Measurements from ENCODE around the gene GSX2.
"Not testable (repeated sequence)": the region's sequence is repeated elsewhere in the genome, so short reads cannot be mapped to it uniquely, and the experiment has no call there.

The GSX2 gene

GRCh38 chr4:54099748-54100574 lies at the start of gene GSX2:
TSS of gene GSX2 (plus strand) at chr4:54100163. CDS start at chr4:54100345, 182 bp downstream.
- in situ Hi-C loops (cut with MboI; ENCODE audit: low sequenced_read_pairs): no loop called here
- H3K4me3 ChIP-seq: peak within 1 kb of the TSS; percentile 24
- peaks cover 23% of the 10 kb centered on the region for H3K27me3 ChIP-seq (ENCODE audit: low read depth)
- no peaks in the 10 kb centered on the region for H3K36me3 ChIP-seq (replicated peaks)
- DNase-seq (ENCODE audit: low spot score in 2 of 2): peak in 1 of 2 experiments; percentile 48
- H3K9me3 ChIP-seq: no peaks in the 10 kb centered on the region
- peaks cover 48% of the 10 kb centered on the region for H3K4me1 ChIP-seq

- H3K4me3 ChIP-seq: no peak overlapping the region
- no peaks in the 10 kb centered on the region for H3K27me3 ChIP-seq (ENCODE audit: low read depth)
- H3K4me1 ChIP-seq: peaks cover 8% of the 10 kb centered on the region; the same call in 1 of the 2 replicates
- DNase-seq (ENCODE audit: low spot score in 2 of 2): no peak
- in situ Hi-C loops (cut with MboI; ENCODE audit: low sequenced_read_pairs): no loop called here
- 0 out of 2 replicates have a peak, but pooled peaks cover 2% of the 10 kb centered on the region for H3K9me3 ChIP-seq
- peaks cover 14% of the 10 kb centered on the region for H3K36me3 ChIP-seq (replicated peaks)
Observed at GRCh38 chr4:54050214-54050904, 49.6 kb upstream of the GSX2 start.

GRCh38 chr4:54053322-54053721 lies 46.6 kb upstream of the GSX2 start:
- peaks cover 10% of the 10 kb centered on the region; the same call in 1 of the 2 replicates for H3K4me1 ChIP-seq
- H3K36me3 ChIP-seq (replicated peaks); in situ Hi-C loops (cut with MboI; ENCODE audit: low sequenced_read_pairs): not testable (repeated sequence)

GRCh38 chr4:54054501-54054900 lies 45.5 kb upstream of the GSX2 start:
- no peak for DNase-seq (ENCODE audit: low spot score in 2 of 2)
- no peak overlapping the region for H3K4me3 ChIP-seq
- H3K9me3 ChIP-seq: no peaks in the 10 kb centered on the region
- H3K27me3 ChIP-seq (ENCODE audit: low read depth): no peaks in the 10 kb centered on the region
- H3K36me3 ChIP-seq (replicated peaks): no peaks in the 10 kb centered on the region
- in situ Hi-C loops (cut with MboI; ENCODE audit: low sequenced_read_pairs): no loop called here
- H3K4me1 ChIP-seq: peaks cover 10% of the 10 kb centered on the region; the same call in 1 of the 2 replicates

More at GRCh38 chr4:54053322-54053721, 46.6 kb upstream of the GSX2 start:
- not testable (repeated sequence) for H3K9me3 ChIP-seq; H3K4me3 ChIP-seq; H3K27me3 ChIP-seq (ENCODE audit: low read depth); DNase-seq (ENCODE audit: low spot score in 2 of 2)

- in situ Hi-C loops (cut with MboI; ENCODE audit: low sequenced_read_pairs): no loop called here
- H3K27me3 ChIP-seq (ENCODE audit: low read depth): no peaks in the 10 kb centered on the region
- H3K9me3 ChIP-seq: no peaks in the 10 kb centered on the region
- no peak overlapping the region for H3K4me3 ChIP-seq
- H3K4me1 ChIP-seq: peaks cover 7% of the 10 kb centered on the region; the same call in 1 of the 2 replicates
- no peaks in the 10 kb centered on the region for H3K36me3 ChIP-seq (replicated peaks)
- no peak for DNase-seq (ENCODE audit: low spot score in 2 of 2)
Observed at GRCh38 chr4:54055494-54055893, 44.5 kb upstream of the GSX2 start.

GRCh38 chr4:54056360-54056759 lies 43.6 kb upstream of the GSX2 start:
- Histone ChIP-seq H3K36me3 (replicated peaks) (no peaks in the 10 kb centered on the region), H3K4me1 (peaks cover 11% of the 10 kb centered on the region), H3K4me3 (no peak overlapping the region), H3K9me3 (no peaks in the 10 kb centered on the region), H3K27me3 (ENCODE audit: low read depth) (no peaks in the 10 kb centered on the region)
- in situ Hi-C loops (cut with MboI; ENCODE audit: low sequenced_read_pairs): no loop called here
- no peak for DNase-seq (ENCODE audit: low spot score in 2 of 2)

- in situ Hi-C loops (cut with MboI; ENCODE audit: low sequenced_read_pairs): no loop called here
- H3K9me3 ChIP-seq: no peaks in the 10 kb centered on the region
- no peaks in the 10 kb centered on the region for H3K36me3 ChIP-seq (replicated peaks)
- H3K4me3 ChIP-seq: no peak overlapping the region
- H3K4me1 ChIP-seq: peaks cover 19% of the 10 kb centered on the region
- DNase-seq (ENCODE audit: low spot score in 2 of 2): no peak
- H3K27me3 ChIP-seq (ENCODE audit: low read depth): no peaks in the 10 kb centered on the region
Observed at GRCh38 chr4:54058171-54058570, 41.8 kb upstream of the GSX2 start.

GRCh38 chr4:54060116-54060515 lies 39.8 kb upstream of the GSX2 start:
- no peaks in the 10 kb centered on the region for H3K36me3 ChIP-seq (replicated peaks)
- no peak for DNase-seq (ENCODE audit: low spot score in 2 of 2)
- H3K4me1 ChIP-seq: peaks cover 23% of the 10 kb centered on the region

GRCh38 chr4:54061067-54061466 lies 38.9 kb upstream of the GSX2 start:
- no peak for DNase-seq (ENCODE audit: low spot score in 2 of 2)
- peaks cover 23% of the 10 kb centered on the region for H3K4me1 ChIP-seq
- no peak overlapping the region for H3K4me3 ChIP-seq
- in situ Hi-C loops (cut with MboI; ENCODE audit: low sequenced_read_pairs): no loop called here
- no peaks in the 10 kb centered on the region for H3K27me3 ChIP-seq (ENCODE audit: low read depth)
- no peaks in the 10 kb centered on the region for H3K36me3 ChIP-seq (replicated peaks)
- no peaks in the 10 kb centered on the region for H3K9me3 ChIP-seq

More at GRCh38 chr4:54060116-54060515, 39.8 kb upstream of the GSX2 start:
- H3K4me3 ChIP-seq: no peak overlapping the region
- in situ Hi-C loops (cut with MboI; ENCODE audit: low sequenced_read_pairs): no loop called here
- no peaks in the 10 kb centered on the region for H3K9me3 ChIP-seq
- H3K27me3 ChIP-seq (ENCODE audit: low read depth): no peaks in the 10 kb centered on the region

GRCh38 chr4:54061873-54062272 lies 38.1 kb upstream of the GSX2 start:
- Histone ChIP-seq H3K9me3 (no peaks in the 10 kb centered on the region), H3K36me3 (replicated peaks) (no peaks in the 10 kb centered on the region), H3K27me3 (ENCODE audit: low read depth) (no peaks in the 10 kb centered on the region), H3K4me1 (peaks cover 23% of the 10 kb centered on the region), H3K4me3 (peak overlapping the region; percentile 68)
- in situ Hi-C loops (cut with MboI; ENCODE audit: low sequenced_read_pairs): no loop called here
- no peak for DNase-seq (ENCODE audit: low spot score in 2 of 2)

GRCh38 chr4:54062392-54062791 lies 37.6 kb upstream of the GSX2 start:
- H3K4me1 ChIP-seq: peaks cover 21% of the 10 kb centered on the region

GRCh38 chr4:54063229-54063628 lies 36.7 kb upstream of the GSX2 start:
- in situ Hi-C loops (cut with MboI; ENCODE audit: low sequenced_read_pairs): no loop called here
- no peaks in the 10 kb centered on the region for H3K27me3 ChIP-seq (ENCODE audit: low read depth)
- H3K36me3 ChIP-seq (replicated peaks): no peaks in the 10 kb centered on the region
- H3K4me3 ChIP-seq: peak overlapping the region; percentile 68
- H3K9me3 ChIP-seq: no peaks in the 10 kb centered on the region
- no peak for DNase-seq (ENCODE audit: low spot score in 2 of 2)
- peaks cover 21% of the 10 kb centered on the region for H3K4me1 ChIP-seq

More at GRCh38 chr4:54062392-54062791, 37.6 kb upstream of the GSX2 start:
- H3K36me3 ChIP-seq (replicated peaks): no peaks in the 10 kb centered on the region
- H3K4me3 ChIP-seq: peak overlapping the region; percentile 68
- DNase-seq (ENCODE audit: low spot score in 2 of 2): no peak
- in situ Hi-C loops (cut with MboI; ENCODE audit: low sequenced_read_pairs): no loop called here
- no peaks in the 10 kb centered on the region for H3K27me3 ChIP-seq (ENCODE audit: low read depth)
- no peaks in the 10 kb centered on the region for H3K9me3 ChIP-seq

- Histone ChIP-seq H3K9me3 (no peaks in the 10 kb centered on the region), H3K36me3 (replicated peaks) (no peaks in the 10 kb centered on the region), H3K4me3 (peak overlapping the region; percentile 68), H3K4me1 (peaks cover 21% of the 10 kb centered on the region), H3K27me3 (ENCODE audit: low read depth) (no peaks in the 10 kb centered on the region)
- in situ Hi-C loops (cut with MboI; ENCODE audit: low sequenced_read_pairs): no loop called here
- peak in 1 of 2 experiments; percentile 35 for DNase-seq (ENCODE audit: low spot score in 2 of 2)
Observed at GRCh38 chr4:54063737-54064316, 36.1 kb upstream of the GSX2 start.

All from HAP-1 (cell line).